Right lobe of liver (tissue), 4 donors: ENCODE results near the gene SLC45A3.

Source experiments
- CTCF ChIP-seq, 4 donors: fragments of 200-600 bp in 3 of 4; fragments of 450-650 bp in 1 of 4; IDR thresholded peaks; one replicate each; pipeline versions ENCODE4 v1.5.1 to v1.8.0; 2016 to 2022; ENCODE audit warnings: antibody characterized with exemption in 4 of 4, mild to moderate bottlenecking in 2 of 4
- POLR2A ChIP-seq: fragments of 450-650 bp; IDR thresholded peaks from one replicate; pipeline ENCODE4 v1.6.1; 2017; ENCODE audit warnings: antibody characterized with exemption, mild to moderate bottlenecking
- donor health status: DM: no; HTN: no; CAD: no.
- donor health status: DM: no; HTN: no; CAD: no.
- donor health status: DM: no; HTN: yes; CAD: no.

GRCh38 chr1:205687242-205687641 lies 6.9 kb upstream of the SLC45A3 start:
- TF ChIP-seq CTCF (IDR thresholded peaks at IDR 0.05), result no peak
- no peak for TF ChIP-seq POLR2A
